Eye (tissue), 1 donor: ENCODE measurements around the gene ACMSD.

ENCODE experiments used
- DNase-seq: peaks from one replicate; pipeline ENCODE4 v3.0.0-alpha.2; 2015

The ACMSD gene

DNA sequence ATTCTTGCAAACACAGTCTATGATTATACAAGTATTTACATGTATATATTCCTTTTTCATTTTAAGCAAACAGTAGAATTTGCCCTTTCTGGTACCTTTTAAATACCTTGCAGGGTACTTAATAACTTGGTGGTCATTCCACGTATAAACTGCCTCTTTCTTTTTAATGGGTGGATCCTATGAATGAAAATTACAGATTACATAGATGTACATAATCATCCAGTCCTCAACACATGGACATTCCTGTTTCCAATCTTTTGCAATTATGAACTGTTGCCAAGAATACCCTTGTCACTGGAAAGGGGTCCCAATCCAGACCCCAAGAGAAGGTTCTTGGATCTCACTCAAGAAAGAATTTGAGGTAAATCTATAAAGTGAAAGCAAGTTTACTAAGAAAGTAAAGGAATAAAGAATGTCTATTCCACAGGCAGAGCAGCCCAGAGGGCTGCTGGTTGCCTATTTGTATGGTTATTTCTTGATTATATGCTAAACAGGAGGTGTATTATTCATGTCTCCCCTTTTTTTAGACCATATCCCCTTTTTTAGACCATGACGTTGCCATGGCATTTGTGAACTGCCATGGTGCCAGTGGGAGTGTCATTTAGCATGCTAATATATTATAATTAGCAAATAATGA lies 72.5 kb downstream of the ACMSD start:
- no peak for DNase-seq

DNA sequence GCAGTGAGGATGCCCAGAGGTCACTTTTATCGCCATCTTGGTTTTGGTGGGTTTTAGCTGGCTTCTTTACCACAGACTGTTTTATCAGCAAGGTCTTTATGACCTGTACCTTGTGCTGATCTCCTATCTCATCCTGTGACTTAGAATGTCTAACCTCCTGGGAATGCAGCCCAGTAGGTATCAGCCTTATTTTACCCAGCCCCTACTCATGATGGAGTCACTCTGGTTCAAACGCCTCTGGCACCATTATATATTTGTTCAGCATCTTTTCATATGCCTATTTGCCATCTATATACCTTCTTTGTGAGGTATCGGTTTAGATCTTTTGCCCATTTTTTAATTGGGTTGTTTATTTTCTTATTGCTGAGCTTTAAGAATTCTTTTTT lies 73.0 kb downstream of the ACMSD start:
- no peak for DNase-seq

DNA sequence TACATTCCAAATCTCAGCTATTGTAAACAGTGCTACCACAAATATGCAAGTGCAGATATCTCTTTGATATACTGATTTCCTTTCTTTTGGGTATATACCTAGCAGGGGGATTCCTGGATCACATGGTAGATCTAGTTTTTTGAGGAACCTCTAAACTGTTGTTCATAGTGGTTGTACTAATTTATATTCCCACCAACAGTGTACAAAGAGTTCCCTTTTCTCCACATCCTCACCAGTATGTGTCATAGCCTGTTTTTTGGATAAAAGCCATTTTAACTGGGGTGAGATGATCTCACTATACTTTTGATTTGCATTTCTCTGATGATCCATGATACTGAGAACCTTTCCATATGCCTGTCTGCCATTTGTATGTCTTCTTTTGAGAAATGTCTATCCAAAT lies 73.9 kb downstream of the ACMSD start:
- no peak for DNase-seq

DNA sequence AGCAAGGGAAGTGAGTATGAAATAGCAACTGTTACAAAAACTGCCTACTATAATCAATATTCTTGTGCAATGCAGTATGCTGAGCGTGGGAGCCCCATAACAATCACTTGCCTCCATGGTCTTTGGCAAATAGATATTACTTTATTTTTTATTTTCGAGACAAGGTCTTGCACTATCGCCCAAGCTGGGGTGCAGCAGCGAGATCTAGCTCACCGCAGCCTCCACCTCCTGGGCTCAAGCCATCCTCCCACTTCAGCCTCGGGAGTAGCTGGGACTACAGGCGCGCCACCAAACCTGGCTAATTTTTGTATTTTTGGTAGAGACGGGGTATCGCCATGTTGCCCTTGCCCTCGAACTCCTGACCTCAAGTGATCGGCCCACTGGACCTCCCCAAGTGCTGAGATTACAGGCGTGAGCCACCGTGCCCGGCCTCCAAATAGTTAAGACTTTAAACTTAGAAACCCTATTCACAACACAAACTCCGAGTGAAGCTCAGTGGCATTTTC lies 79.0 kb downstream of the ACMSD start:
- no peak for DNase-seq

DNA sequence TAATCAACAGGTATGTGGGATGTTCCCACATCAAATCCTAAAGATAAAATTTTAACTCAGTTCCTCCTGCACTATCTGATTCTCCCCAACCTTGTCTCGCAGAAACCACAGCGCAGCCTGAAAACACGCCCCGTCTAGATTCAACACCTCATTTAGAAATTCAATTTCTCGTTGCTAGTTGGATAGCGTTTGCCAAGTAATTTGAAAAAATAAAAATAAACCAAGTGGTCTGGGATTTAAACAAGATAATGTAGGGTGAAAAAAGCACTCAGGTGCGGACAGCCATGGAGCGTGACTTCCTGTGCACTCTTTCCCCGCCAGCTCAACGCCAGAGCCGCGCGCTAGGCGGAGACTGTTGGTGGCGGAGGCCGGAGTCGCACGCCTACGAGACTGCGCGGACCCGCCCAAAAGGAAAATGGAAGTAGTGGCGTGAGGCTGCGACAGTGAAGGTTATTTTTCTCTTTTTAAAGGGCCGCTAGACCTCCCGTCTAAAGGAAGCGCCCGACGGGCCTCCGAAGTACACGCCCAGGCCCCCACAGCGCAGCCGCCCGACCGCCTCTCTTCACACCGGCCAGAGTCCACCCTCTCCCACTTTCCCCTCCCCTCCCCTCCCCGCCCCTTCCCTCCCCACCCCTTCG lies 79.6 kb downstream of the ACMSD start:
- peak; percentile 96 for DNase-seq

DNA sequence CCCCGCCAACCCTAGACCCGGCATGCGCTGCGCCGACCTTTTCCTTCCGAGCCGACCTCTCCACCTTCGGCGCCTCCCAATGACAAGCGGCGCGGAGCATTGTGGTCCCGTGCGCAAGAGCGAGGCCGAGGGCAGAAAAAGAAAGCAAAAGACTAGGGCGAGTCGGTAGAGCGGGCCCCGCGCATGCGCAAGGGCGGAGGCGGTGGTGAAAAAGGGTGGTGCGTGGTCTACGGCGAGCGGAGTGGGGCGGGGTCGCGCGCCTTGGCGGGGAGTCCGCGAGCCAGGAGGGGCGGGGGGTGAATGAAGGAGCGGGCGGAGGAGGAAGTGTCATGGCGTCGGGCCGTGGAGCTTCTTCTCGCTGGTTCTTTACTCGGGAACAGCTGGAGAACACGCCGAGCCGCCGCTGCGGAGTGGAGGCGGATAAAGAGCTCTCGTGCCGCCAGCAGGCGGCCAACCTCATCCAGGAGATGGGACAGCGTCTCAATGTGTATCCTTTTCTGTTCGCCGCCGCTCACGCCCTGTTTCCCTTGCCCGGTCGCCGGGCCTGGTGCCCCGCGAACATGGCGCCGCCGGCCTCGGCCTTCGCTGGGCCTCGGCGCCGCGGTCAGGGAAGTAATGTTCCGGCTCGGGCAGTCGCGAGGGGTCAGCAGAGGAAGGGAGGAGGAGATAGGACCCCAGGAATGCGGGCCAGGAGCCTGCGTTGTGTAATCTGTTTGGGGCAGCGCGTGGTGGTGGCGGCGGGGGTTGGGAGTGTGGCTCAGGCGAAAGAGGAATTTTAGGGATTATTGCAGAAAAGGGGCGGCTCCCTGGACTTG lies 80.3 kb downstream of the ACMSD start, which contains the start of gene CCNT2:
Gene CCNT2 (plus strand): TSS at position 297 of the 815 bp plus-strand sequence. CDS start 33 bp downstream, at position 330.
- peak; percentile 99 for DNase-seq

DNA sequence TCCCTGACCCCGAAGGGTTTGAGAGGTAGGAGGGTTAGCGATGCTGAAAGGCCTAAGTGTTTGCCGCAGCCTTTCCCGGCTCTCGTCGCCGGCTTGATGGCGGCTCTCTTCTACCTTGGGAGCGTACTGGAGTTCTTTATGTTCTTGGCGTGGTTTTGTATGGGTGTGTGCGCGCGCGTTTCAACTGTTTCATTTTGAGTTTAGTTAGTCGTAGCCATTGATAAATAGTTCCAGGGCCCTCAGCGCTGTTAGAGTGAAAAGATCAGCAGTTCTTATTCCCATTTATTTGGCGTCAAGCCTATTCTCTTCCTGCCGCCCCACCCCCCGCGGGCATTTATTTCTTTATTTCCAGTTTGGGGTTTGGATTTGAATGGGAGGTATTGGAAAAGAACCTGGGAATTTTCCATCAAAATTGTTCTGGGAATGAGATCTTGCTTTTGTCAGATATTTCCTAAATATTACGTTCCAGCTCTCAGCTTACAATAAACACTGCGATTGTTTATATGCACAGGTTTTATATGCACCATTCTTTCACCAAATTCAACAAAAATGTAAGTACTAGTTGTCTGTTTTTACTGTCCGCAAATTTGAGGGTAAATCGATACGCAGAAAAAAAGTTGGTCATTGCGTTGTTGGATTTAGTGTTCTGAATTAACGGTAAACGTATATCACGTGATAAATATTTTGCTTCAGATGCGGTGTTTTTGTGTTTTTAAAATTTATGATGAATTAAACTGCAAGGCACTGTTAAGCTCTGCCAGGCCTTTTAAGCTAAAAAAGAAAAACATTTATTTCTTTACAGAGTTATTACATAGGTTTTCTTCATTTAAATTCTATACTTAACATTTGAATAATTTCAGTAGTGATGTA lies 81.2 kb downstream of the ACMSD start:
- DNase-seq = no peak

DNA sequence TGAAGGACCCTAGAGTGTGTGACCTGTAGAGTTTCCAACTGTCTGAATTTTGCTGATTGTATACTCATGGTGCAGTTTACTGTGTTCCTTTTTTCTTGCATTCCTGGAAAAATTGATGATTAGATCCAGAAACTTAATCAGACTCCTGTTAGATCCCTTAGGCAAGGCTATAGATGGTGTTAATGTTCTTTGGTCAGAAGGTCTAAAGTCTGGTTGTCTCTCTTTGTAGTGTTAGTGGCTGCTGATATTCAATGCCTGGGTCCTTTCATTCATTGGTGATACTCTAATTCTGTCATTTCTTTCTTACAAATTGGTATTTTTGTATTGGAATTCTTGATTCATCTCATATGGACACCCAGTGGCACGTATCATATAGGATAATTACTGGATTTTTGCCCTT lies 86.5 kb downstream of the ACMSD start:
- DNase-seq = no peak

DNA sequence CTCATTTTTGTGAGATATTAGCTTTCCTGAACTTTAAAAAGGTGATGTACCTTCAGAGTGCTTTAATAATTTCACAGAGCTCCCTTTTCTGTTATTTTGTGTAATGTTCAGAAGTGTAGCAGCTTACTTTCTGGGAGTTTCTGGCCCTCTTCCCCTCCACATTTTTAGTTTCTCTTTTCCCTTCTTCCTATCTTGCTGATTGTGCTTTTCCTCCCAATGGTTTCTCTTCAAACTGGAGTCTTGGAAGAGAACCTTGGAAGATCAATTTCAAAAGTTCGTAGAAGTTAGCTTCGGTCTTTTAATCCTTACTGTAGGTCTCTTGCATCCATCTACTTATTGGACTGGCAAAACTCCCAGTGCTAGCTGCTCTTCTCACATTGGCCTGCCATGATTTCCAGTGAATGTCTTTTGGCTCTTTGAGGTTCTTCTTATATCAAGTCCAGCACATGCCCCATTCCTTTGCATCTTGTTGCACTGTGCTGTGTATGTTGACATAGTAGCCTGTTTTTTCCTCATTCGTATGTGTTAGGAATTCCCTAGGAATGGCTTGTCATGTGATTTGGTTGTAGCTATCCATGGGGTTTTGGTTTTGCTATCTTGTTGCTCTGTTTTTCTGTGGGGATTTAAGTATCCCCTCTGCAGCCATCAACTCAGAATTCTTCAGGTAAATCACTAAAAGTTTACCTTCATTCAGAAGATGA lies 88.0 kb downstream of the ACMSD start:
- DNase-seq = no peak

DNA sequence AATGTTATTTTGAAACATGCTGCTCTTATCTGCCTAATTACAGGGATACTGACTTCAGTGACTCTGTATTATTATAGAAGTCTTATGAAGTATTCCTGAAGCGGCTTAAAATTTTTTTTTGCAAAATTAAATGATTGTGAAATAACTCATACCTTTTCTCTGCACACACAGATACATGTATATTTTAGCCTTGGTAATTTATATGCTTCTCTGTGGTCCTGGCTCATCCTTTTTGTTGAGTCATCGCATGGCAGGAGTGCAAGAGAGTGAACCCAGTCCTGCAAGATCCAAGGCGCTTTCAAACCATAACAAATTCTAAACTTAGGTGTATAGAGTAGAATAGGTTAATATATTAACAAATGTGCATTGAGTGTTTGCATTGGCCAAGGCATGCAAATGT lies 88.8 kb downstream of the ACMSD start:
- no peak for DNase-seq

DNA sequence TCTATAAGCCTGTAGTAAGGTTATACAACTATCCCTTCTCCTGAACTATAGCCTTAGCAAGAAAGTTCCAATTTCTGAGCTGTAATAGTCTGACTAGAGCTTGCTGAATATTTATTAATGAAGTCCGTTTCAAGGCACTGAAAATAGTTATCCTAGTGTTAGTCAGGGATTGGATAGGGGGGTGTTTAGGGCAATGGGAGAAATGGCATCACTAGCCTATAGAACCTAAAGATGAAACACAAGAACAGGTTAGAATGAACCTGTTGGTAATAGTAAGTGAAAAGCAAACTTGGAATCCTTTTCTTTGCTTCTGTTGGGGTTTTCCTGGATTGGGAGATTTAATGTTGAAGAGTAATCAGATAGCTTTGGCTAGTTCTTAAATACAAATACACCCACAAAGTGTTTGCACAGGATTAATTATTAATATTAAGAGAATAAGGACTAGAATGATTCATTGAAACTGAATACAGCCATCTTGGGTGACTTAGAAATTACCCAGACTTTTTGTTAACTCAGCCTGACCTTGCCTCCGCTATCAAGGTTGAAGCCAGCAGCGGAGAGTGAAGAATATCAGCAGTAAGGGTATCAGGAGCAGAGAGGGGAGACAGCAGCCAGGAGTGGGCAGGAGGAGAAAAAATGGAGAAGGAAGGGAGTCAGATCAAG lies 94.6 kb downstream of the ACMSD start:
- no peak for DNase-seq

DNA sequence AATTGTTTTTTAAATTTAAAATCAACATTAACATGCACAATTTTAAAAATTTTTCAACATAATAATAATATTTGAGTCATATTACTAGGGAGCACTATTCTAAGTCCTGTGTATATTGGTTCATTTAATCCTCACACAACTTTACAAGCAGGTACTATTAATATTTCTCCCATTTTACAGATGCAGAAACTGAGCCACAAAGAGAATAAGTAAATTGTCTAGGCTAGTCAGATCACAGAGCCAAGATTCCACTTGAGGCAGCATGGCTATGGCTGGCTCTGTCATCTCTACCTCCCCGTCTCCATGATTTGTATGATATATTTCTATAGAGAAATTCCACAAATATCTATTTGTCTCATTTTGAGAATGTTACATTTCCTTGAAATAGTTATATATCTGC lies 95.3 kb downstream of the ACMSD start:
- DNase-seq = no peak

DNA sequence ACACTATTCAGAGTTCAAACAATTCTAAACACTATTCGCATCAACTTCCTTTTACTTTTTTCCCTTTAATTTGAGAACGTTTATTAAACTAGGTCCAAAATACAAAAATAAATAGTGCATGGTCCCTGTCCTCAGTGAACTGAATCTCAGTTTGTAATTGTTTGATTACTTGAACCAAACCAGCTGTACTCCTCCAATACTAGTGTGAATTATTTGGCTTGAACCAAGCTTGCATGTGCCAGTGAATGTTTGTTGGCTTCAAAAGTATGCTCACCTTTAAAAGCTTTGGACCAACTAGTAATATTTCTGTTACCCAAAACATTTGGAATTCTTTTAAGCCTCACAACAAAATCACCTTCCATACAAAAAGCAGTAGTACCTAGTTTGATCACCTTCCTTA lies 95.7 kb downstream of the ACMSD start:
- no peak for DNase-seq

DNA sequence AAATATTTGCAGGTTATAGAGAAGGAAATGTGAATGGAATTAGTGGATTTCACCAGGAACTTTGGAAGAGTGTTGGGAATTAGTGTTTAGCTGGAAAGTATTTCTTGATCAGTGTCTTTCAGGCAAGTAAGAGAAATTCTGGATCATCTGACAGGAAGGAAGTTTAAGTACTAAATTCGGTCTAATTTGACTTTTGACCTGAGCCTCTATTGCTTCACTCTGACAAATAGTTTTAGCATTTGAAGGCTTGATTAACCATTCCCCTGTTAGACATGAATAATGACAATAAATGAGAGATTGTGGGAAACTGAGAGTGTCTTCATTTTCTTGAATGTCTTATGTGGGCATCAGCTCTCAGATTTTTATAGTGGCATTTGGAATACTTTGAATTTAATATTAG lies 96.2 kb downstream of the ACMSD start:
- DNase-seq = no peak

DNA sequence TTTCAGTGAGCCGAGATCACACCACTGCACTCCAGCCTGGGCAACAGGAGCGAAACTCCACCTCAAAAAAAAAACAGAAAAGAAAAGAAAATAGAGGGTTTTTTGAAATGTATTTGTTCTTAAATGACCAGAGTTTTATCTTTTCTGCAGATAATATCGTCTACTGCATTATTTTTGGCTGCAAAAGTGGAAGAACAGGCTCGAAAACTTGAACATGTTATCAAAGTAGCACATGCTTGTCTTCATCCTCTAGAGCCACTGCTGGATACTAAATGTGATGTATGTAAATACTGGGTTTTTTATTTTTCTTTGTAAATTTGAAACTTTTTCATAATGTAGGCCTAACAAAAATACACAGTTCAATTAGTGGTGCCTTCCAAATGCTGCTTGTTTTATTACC lies 98.3 kb downstream of the ACMSD start:
- peak; percentile 5 for DNase-seq

DNA sequence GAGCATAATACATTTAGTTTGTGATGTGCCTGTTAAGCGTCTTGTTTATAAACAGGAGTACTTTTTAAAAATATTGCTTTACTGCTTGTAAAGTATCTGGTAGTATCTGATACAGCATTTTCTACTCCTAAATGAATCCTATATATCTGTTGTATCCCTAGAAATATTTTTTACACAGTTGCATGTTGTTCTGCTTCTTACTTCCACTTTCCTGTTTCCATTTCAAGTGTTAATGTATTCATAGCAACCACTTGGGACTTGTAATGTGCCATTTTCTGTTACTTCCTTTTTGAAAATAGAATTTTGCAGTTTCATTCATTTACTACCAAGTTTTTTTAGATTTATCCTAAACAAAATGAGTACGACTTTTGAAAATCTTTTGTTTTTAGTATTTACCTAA lies 105.1 kb downstream of the ACMSD start:
- DNase-seq = no peak

DNA sequence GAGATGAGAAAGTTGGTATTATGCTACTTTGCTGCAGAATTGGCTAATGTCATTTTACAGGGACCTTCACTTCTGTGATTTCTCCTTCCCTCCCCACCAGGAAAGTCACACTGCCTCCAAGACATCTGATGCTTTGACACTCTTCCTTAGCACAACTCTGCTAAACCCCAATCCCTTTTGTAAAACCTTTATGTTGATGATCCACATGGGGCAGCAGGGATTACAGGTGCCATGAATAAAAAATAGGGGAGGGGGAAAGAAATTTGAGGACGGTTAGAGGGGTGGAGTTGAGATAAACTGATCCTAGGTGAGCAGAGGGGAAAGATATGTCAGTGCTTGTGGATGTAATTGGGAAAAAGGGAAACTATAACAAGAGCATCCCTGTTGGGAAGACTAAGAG lies 106.6 kb downstream of the ACMSD start:
- DNase-seq = no peak

DNA sequence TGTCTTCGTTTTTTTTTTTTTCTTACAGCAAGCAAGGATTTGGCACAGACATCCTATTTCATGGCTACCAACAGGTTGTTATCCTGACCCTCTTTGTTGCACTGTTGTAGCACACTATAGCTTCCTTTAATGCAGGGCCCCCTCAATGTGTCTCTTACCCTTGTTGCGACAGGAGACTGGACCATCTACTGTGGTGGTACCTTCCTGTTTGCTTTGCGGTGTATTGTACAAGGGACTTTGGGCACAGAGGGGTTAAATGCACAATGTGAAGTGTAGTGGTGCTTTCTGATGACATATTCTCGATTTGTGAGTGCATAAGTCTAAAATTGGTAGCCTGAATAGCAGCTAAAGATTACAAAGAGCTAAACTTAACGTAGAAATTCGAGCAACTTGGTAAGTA lies 107.7 kb downstream of the ACMSD start:
- DNase-seq = no peak

DNA sequence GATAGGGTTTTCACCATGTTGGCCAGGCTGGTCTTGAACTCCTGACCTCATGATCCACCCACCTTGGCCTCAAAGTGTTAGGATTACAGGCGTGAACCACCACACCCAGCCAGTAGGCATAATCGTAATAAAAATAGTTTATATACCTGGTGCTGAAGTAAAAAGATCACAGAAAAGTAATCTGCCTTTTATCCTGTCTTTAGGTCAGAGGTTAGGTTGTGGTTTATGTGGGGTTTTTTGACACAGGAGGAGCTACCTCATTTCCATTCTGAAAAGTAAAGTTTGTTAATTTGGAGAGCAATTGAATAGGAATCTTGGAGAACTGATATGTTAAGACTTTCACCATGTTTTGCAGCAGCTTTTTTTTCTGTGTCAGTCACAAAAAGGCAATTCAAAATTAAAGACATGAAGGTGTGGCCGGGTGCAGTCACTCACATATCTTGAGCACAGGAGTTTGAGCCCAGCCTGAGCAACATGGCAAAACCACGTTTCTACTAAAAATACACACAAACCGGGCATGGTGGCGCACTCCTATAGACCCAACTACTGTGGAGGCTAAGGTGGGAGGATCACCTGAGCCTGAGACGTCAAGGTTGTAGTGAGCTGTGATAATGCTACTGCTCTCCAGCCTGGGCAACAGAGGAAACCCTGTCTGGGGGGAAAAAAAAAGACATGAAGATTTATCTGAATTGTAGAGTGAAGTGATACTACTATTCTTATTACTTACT lies 111.7 kb downstream of the ACMSD start:
- no peak for DNase-seq

DNA sequence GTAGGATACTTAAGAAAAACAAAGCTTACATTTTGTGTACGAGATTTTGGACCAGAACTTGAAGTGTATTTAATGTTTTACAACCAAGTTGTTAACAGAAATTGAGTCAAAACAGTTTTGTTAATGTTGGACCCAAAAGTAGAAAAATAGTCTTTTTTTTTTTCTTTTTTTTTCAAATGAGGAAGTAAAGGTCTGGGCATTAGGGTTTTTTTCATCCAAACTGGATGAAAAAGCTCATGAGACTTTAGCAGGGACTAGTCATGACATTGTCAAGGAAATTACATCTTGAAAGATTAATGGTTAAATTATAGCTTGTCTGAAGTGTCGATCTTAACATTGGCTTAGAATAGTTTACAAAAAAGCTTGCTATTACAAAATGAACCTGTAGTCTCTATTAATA lies 112.5 kb downstream of the ACMSD start:
- DNase-seq = no peak
